ENCODE measurements around the gene PNO1. TPM values are rescaled to one million over a fixed set of nuclear protein-coding genes. Genes with fewer than 3 reads are reported as not detected.

Gene PNO1
- total and polyA plus RNA-seq, 10 of the 15 experiments (the other 5 are each of a cell fraction or from before 2014, with no cell fraction given): 9.7 to 60.2 (median 30.3) TPM

DNA sequence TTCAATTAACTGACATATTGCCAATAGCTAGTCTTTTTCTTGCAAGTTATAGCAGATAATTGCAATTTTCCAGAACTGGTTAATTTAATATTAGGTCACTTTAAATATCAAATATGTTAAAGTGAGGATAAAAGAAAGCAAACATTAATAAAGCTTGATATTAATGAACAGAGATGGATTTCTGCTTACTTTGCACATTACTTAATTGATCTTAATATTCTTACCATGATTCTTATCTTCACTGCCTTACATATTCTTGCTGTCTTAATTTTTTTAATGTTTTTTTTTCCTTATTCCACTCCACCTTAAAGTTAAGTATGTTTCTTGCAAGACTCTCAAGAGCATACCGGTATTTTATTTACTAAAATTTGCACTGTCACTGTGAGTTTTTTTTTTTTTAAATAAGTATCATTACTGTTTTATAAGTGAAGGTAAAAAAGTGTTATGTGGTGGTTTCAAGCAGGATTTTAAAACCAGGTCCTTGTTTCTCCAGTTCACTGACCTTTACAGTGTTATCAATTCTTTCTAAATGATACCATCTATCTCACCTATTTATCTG is 60.7 kb downstream of the PNO1 start (continued):
- no peak for TF ChIP-seq CEBPB (IDR thresholded peaks at IDR 0.05; ENCODE audit: borderline replicate concordance in 1 of 2, low read depth in 2 of 2, low read length in 2 of 2)
- TF ChIP-seq SRF (IDR thresholded peaks at IDR 0.05; ENCODE audit: low read depth in 2 of 2, low read length in 2 of 2): no peak
- no peak for TF ChIP-seq ZNF622 (IDR thresholded peaks at IDR 0.05)
- TF ChIP-seq ATF7 (IDR thresholded peaks at IDR 0.05; ENCODE audit: low read depth): no peak
- TF ChIP-seq YY1 (IDR thresholded peaks at IDR 0.05; ENCODE audit: low read depth, low read length): no peak
- no peak for TF ChIP-seq SMAD1 (IDR thresholded peaks at IDR 0.05; ENCODE audit: low read depth, partially characterized antibody)

- no TSS peak for BruUV-seq (replicated peaks)
- intact Hi-C loops (cut with micrococcal nuclease; ENCODE audit: unreplicated experiment) (no loop called here), in situ Hi-C loops (cut with MboI) (no loop called here)
- no peaks in the 10 kb centered on the region for H3K27me3 ChIP-seq (replicated peaks in 1 of 2; ENCODE audit: control insufficient read depth in 2 of 2, insufficient read depth in 2 of 2, low read length in 1 of 2)
- TF ChIP-seq, protein P1, sequence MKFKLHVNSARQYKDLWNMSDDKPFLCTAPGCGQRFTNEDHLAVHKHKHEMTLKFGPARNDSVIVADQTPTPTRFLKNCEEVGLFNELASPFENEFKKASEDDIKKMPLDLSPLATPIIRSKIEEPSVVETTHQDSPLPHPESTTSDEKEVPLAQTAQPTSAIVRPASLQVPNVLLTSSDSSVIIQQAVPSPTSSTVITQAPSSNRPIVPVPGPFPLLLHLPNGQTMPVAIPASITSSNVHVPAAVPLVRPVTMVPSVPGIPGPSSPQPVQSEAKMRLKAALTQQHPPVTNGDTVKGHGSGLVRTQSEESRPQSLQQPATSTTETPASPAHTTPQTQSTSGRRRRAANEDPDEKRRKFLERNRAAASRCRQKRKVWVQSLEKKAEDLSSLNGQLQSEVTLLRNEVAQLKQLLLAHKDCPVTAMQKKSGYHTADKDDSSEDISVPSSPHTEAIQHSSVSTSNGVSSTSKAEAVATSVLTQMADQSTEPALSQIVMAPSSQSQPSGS (IDR thresholded peaks at IDR 0.05; ENCODE audit: low read length): no peak
- no peak overlapping the region for H3K4me2 ChIP-seq (ENCODE audit: control insufficient read depth, insufficient read depth)
- no peak overlapping the region for H3K4me3 ChIP-seq
- 0 out of 2 replicates have a peak, but pooled peaks cover 2% of the 10 kb centered on the region for H4K20me1 ChIP-seq (ENCODE audit: control insufficient read depth, insufficient read depth)
- H3K9me3 ChIP-seq (replicated peaks; ENCODE audit: control insufficient read depth, insufficient read depth, low read length): peaks cover 6% of the 10 kb centered on the region
- no peak overlapping the region for H3K27ac ChIP-seq (ENCODE audit: control insufficient read depth, insufficient read depth)
- FAIRE-seq (no peak), ATAC-seq (no peak), DNase-seq (ENCODE audit: low read depth, low spot score) (no peak)
- H3K36me3 ChIP-seq (ENCODE audit: control insufficient read depth in 2 of 2, insufficient read depth in 2 of 2, low read length in 1 of 2): peaks cover 0 to 2% of the 10 kb centered on the region in 2 experiments; a peak in 1 of 4 replicates
- WGBS (ENCODE audit: insufficient coverage, insufficient replicate concordance, low lambda C conversion rate, missing lambda C conversion rate): 100% methylated on average over 1 of the region's 1 CpG
- H3K4me1 ChIP-seq (ENCODE audit: control insufficient read depth, insufficient read depth, low read length): peaks cover 17% of the 10 kb centered on the region; the same call in 1 of the 2 replicates
- ChIA-PET SMC1A (ENCODE audit: uncharacterized antibody, unreplicated experiment) (interaction anchor here (0.7 to 5.8 kb wide), 5 partner anchors 26 to 107 kb away, joined by 3 to 42 read pairs (median 3); no protein-coding TSS in a partner anchor), POLR2A (interaction anchor here (0.6 kb wide), 1 partner anchor 15 kb away, joined by 3 read pairs; no protein-coding TSS in a partner anchor), RAD21 (ENCODE audit: unreplicated experiment) (no interaction called here), CTCF (interaction anchor here (1.0 to 1.6 kb wide), 3 partner anchors 26 to 36 kb away, joined by 3 to 9 read pairs (median 3); no protein-coding TSS in a partner anchor)
- peaks cover 95% of the 10 kb centered on the region for H3K79me2 ChIP-seq (ENCODE audit: control insufficient read depth, insufficient read depth, low read length)
- no peak overlapping the region for H2AFZ ChIP-seq (ENCODE audit: control insufficient read depth, low read depth, low read length)
- H3K9ac ChIP-seq (ENCODE audit: control insufficient read depth, insufficient read depth, low read length): no peak overlapping the region
These were observed 64.6 kb downstream of the PNO1 start for GRCh38 chr2:68222287-68222686.

Data from GM12878 (cell line).